Measurements from ENCODE around the gene PCDH15.

PCDH15 gene

GRCh38 chr10:54800741-54801421, at the start of gene PCDH15:
Gene PCDH15, minus strand, starts transcription at chr10:54801231. Its CDS starts 136,969 bp downstream, at chr10:54664262.
- no peak for DNase-seq

DNA sequence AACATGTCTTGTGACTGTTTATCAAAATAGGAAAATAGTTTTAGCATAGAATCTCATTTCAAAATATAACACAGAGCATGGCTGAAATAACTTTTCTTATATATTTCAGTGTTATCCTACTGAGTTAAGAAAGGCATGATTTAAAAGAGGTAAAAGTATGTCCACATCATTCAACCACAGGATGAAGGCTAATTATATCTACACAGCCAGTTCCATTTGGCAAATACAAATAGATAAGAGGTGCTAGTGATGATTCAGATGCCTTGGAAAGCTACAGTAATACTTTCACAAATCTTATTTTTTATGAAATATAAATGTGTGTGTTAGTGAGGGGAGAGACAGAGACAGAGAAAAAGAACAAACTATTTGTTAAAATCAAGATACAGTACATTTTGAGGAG, 42.9 kb upstream of the PCDH15 start:
- no peak for DNase-seq

DNA sequence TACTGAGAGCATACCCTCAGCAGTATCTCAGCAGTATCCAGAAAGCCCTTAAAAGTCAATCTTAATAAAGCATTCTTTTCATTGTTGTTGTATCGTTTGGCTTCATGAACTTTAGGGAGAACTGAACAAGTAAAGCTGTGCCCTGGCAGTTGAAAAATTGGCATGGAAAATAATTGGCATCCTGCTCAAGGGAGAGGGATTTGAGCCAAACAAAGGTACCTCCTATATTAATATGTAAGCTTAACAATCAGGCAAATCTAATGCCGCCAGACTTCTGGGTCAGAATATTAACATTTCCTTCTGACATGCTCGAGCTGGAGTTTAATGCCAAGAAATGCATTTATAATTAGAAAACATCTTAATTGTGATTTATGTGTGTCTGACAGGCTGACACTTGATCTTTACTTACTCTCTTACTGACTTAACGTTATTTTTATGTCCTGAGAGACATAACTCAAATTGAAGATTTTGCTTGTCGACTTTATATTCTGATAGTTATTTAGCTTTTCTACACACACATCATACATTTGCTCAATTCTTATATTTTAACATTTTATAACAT, 42.1 kb upstream of the PCDH15 start:
- DNase-seq: no peak

GRCh38 chr10:54837479-54837878, 36.4 kb upstream of the PCDH15 start:
- no peak for DNase-seq

DNA sequence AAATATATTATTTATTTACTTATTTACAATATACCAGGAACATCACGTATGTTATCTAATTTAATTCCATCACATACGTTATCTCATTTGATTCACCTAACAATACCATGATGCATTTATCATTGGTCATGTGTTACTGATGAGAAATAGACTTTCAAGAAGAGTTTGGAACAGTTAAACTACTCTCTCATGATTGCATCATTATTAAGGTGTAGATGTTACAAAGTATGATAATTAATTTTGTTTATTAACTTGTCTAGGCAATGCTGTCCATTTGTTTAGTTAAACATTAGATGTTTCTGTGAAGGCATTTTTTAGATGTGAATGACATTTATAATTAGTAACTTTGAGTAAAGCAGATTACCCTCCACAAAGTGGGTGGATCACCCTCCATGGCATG, 32.0 kb upstream of the PCDH15 start:
- no peak for DNase-seq

GRCh38 chr10:54826994-54827560, 26.0 kb upstream of the PCDH15 start:
- DNase-seq: no peak

GRCh38 chr10:54815583-54815982, 14.6 kb upstream of the PCDH15 start:
- no peak for DNase-seq

- no peak for DNase-seq
Observed at GRCh38 chr10:54808186-54808935, 7.3 kb upstream of the PCDH15 start.

DNA sequence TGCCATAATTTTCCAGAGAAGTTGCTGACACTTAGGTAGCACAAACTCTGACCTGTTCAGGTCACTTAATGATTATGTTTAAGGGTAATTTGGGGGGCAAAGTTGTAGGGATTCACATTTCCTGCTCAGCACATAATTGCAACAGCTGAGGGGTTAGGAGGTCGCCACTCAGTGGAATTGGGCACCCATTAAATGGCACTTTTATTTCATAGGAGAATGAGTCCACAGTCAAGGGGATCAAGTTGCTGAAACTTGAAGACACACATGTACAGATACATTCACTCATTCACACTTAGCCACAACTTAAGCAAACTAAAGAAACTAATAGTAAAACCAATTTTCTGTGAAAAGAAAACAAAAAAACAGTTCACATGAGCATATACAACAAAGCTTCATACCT, 1.5 kb downstream of the PCDH15 start:
- DNase-seq: no peak

DNA sequence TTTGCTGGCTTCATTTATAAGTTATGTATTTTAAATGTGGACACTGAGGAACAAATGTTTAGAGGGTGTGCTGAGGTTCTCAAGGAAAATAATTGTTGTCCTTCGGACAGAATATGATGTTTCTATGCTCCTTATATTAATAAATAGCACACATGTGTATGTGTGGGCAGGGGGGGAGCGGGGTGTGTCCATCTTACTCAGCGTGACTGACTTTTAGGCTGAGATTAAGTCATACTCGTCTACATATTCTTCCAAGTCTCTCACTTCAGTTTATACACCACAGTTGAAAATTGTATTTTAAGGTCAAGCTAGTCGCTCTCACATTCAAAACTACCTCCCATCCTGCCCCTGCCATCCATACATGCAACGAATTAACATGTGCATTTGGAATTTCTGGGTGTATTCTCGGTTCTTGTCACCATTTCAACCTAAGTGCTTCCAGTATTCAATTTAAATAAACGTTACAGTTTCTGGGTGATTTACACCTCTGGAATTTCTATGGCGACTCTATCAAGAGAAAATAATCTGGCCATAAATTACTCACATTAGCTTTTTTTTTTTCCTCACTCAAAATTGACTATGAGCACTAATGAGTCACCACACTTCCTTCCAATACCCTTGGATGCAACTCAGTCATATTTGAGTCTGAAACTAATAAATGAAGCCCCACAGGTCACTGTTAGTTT, 3.3 kb downstream of the PCDH15 start:
- DNase-seq: no peak

GRCh38 chr10:54796881-54797280, 4.2 kb downstream of the PCDH15 start:
- no peak for DNase-seq

DNA sequence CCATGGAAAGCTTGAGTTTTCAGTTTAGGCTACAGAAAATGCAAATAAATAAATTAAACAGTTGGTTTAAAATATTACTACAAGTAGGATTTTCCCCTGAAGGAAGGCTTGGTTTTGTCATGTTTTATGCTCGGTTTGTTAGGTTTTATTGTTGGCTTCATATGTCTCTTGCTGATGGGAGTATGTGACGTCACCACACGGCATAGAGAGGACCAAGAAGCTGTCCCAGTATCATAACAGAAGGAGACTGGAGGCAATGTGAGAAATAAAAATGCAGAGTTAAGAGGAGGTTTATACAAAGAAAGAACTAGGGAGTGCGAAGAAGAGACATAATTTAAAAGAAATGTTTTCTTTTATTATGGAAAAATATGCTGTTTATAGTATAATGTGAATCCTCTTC, 24.4 kb downstream of the PCDH15 start:
- no peak for DNase-seq

DNA sequence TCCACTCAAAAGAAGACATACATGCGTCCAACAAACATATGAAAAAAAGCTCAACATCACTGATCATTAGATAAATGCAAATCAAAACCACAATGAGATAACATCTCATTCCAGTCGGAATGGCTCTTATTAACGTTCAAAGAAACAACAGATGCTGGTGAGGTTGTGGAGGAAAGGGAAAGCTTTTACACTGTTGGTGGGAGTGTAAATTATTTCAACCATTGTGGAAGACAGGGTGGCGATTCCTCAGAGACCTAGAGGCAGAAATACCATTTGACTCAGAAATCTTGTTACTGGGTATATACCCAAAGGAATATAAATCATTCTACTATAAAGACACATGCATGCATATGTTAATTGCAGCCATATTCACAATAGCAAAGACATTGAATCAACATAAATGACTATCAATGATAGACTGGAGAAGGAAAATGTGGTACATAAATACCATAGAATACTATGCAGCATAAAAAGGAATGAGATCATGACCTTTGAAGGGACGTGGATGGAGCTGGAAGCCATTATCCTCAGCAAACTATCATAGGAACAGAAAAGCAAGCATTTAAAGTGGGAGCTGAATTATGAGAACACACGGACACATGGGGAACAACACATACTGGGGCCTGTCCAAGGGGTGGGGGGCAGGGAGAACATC, 28.4 kb downstream of the PCDH15 start:
- DNase-seq: no peak

DNA sequence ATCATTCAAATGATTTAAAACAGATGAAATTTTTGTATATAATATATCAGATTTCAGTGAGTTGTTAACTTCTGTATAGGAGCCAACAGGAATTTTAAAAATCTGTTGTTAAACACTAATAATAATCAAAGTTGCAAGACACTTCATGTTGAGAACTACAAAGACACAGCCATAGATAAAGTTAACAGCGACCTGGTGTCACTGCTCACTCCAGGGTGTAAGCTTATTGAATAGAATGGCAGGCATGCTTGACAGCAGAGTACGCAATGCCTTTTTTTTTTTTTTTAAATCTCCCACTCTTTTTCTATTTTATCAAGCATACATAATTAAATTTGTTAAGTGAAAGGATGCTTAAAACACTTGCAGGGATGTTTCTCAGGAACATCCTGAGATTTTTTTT, 32.0 kb downstream of the PCDH15 start:
- no peak for DNase-seq

- DNase-seq: no peak
Observed at GRCh38 chr10:54758791-54759190, 42.2 kb downstream of the PCDH15 start.

- DNase-seq: no peak
Observed at GRCh38 chr10:54749623-54750022, 51.4 kb downstream of the PCDH15 start.

GRCh38 chr10:54745436-54745835, 55.6 kb downstream of the PCDH15 start:
- no peak for DNase-seq

- no peak for DNase-seq
Observed at GRCh38 chr10:54742416-54742815, 58.6 kb downstream of the PCDH15 start.

DNA sequence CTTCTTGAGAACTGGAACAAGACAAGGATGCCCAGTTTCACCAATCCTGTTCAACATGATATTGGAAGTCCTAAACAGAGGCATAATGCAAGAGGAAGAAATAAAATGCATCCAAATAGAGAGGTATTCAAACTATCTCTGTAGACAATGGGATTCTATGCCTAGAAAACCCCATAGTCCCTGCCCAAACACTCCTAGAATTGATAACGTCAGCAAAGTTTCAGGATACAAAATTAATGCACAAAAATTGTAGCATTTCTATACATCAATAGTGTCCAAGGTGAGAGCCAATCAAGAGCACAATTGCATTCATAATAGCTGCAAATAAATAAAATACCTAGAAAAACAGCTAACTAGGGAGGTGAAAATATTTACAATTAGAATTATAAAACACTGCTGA, 72.5 kb downstream of the PCDH15 start:
- DNase-seq: no peak

DNA sequence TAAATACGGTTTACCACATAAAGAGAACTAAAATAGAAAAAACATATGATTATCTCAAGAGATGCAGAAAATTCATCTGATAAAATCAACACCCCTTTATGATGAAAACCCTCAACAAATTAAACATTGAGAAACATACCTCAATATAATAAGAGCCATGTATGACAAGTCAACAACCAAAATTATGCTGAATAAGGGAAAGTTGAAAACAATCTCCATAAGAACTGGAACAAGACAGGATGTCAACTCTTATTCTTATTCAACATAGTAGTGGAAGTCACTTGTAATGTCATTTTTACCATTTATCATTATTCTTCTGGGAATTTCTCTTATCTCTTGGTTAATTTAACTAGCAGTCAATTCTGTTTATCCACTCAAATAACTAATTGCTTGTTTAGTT, 79.0 kb downstream of the PCDH15 start:
- no peak for DNase-seq

DNA sequence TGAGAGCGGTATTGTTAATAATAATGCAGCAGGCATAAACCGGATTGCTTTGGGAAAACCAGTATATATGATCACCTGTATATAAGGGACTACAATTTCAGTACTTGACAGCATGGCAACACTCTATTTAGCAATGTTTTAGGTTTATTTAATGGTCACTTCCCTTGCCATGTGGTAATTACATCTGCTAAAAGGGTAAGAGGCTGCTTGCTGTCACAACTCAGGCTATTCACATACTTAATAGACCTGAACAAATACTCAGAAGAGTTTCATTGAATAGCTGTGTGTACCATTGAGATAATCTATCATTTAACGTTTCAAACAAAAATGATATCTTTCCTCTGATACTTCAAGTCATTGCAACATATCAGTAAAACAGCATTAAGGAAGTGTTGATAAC, 90.1 kb downstream of the PCDH15 start:
- no peak for DNase-seq

DNA sequence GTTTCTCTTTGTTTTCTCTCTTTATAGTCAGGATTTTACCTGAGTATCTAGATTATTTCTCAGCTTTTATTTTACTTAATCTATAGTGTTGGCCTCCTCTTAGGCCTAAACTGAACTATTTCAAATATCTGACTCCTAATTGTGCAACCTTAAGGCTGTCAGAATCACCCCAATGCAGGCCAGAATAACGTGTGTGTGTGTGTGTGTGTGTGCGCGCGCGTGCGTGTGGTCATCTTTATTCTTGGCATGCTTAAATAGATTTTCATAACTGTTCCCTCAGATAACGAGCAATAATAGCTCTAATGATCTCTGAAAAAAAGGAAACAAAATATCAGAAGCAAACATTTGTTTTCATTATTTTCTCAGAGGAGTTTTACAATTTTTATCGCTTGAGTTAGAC, 92.4 kb downstream of the PCDH15 start:
- no peak for DNase-seq

DNA sequence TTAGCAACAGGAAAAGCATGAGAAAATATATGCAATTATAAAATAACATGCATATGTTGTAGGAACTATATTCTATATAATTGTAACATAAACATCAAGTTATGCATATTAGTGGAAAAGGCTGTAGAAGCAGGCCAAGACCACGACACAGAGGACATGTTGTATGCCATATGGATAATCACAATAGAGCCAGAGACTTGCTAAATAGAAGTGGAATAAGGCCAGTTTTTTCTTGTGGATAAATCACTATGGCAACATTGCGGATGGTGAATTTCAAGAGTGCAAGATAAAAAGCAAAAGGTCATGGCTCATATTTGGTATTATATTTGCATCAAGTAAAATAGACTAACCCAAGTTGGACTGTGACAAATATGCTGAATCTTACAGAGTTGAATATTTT, 93.0 kb downstream of the PCDH15 start:
- no peak for DNase-seq

Data from activated CD8-positive, alpha-beta memory T cell treated with anti-CD3 and anti-CD28 coated beads for 24 hours (primary cell).